Astrocyte (in vitro differentiated cells and primary cell): ENCODE data around the gene MAST3.
"Not testable (repeated sequence)": the region's sequence is repeated elsewhere in the genome, so short reads cannot be mapped to it uniquely, and the experiment has no call there.

ENCODE experiments used
- CTCF ChIP-seq: IDR thresholded peaks from 2 replicates; pipeline ENCODE4 v1.5.1; 2011; ENCODE audit warnings: low read depth, mild to moderate bottlenecking, inconsistent platforms, low read length, moderate library complexity; ENCODE audit not compliant: insufficient read depth
- EZH2 ChIP-seq: IDR thresholded peaks from 2 replicates; pipeline ENCODE4 v1.6.1; 2012; ENCODE audit warnings: mild to moderate bottlenecking, low read length, inconsistent platforms; ENCODE audit not compliant: insufficient read depth

DNA sequence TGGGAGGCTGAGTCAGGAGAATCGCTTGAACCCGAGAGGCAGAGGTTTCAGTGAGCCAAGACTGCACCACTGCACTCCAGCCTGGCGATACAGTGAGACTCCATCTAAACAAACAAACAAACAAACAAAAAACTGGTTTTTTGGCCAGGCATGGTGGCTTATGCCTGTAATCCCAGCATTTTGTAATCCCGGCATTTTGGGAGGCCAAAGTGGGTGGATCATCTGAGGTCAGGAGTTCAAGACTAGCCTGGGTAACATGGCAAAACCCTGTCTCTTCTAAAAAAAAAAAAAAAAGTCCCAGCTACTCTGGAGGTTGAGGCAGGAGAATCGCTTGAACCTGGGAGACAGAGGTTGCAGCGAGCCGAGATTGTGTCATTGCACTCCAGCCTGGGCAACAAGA lies 7.7 kb downstream of the MAST3 start:
- TF ChIP-seq CTCF, EZH2: not testable (repeated sequence)
